K562 treated with DMSO at 1 percent for 48 hours (cell line): ENCODE results near the gene NDUFA12. TPM values are rescaled to one million over a fixed set of nuclear protein-coding genes. Genes with fewer than 3 reads are reported as not detected.

Source experiments
- total RNA-seq: library from RNA; unstranded; fragments of 300-600 nt; gene quantifications from 2 replicates; pipeline ENCODE4 v1.2.3, GENCODE V29; 2022; ENCODE audit warnings: low replicate concordance; ENCODE audit errors: extremely low read depth

NDUFA12 gene
- not detected in 2 replicates for total RNA-seq

GRCh38 chr12:95003213-95003920, at the start of gene NDUFA12:
NDUFA12 (minus strand) TSS chr12:95003697; CDS start chr12:95003680, 17 bp downstream.

Other genes with a start within 250 kb of the NDUFA12 start
- gene NR2C1, start 69.9 kb upstream of the NDUFA12 start, total RNA-seq = not detected in 2 replicates
- not detected in 2 replicates for gene FGD6, start 213.8 kb upstream of the NDUFA12 start, total RNA-seq
- 145 TPM in 1 of 2 replicates, not detected in the other for gene VEZT, start 214.1 kb upstream of the NDUFA12 start, total RNA-seq